Prostate gland (tissue), 2 donors: ENCODE results near the gene TREM2.

Source experiments
- POLR2A ChIP-seq: fragments of 450-650 bp; IDR thresholded peaks from one replicate; pipeline ENCODE4 v1.6.1; 2016; ENCODE audit warnings: antibody characterized with exemption, mild to moderate bottlenecking
- POLR2AphosphoS5 ChIP-seq: sonication (generic); formaldehyde crosslinking; IDR thresholded peaks from one replicate; pipeline ENCODE4 v1.6.1; 2017; ENCODE audit warnings: antibody characterized with exemption
- TF ChIP-seq, protein P1 (sequence below), 4 experiments: fragments of 200-600 bp in 2 of 4; fragments of 450-650 bp in 2 of 4; sonication (generic) in 2 of 4; IDR thresholded peaks; 1 replicate in 3 of 4; 2 replicates in 1 of 4; pipeline ENCODE4 v1.5.1; 2016 to 2019; ENCODE audit warnings: antibody characterized with exemption in 4 of 4, mild to moderate bottlenecking in 2 of 4, moderate library complexity in 2 of 4

DNA sequence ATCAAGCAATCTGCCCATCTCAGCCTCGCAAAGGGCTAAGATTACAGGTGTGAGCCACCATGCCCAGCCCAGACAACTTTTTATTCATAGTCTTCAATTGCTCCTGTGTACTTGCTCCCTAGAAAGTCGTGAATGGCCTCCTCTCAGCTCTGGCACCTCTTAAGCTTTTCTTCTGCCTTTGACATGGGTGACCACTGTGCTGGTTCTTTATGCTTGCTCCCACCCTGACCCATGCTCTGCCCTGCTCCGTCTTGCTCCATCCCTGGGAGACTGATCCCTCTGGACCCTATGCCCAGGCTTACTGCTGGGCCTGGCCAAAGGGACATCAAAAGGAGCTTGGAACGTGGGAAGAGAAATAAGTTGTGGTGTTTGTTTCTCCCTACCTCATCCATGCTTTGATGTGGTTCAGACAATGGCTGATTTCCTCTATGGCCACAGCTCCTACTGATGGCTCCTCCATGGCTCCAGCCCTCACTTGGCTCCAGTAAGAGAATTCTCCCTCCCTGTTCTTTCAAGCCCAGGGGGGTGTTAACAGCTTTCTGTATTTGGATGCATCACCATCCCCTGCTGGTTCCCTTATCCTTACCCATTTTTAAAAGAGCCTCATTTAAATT, 7.7 kb upstream of the TREM2 start:
- TF ChIP-seq, protein P1, sequence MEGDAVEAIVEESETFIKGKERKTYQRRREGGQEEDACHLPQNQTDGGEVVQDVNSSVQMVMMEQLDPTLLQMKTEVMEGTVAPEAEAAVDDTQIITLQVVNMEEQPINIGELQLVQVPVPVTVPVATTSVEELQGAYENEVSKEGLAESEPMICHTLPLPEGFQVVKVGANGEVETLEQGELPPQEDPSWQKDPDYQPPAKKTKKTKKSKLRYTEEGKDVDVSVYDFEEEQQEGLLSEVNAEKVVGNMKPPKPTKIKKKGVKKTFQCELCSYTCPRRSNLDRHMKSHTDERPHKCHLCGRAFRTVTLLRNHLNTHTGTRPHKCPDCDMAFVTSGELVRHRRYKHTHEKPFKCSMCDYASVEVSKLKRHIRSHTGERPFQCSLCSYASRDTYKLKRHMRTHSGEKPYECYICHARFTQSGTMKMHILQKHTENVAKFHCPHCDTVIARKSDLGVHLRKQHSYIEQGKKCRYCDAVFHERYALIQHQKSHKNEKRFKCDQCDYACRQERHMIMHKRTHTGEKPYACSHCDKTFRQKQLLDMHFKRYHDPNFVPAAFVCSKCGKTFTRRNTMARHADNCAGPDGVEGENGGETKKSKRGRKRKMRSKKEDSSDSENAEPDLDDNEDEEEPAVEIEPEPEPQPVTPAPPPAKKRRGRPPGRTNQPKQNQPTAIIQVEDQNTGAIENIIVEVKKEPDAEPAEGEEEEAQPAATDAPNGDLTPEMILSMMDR (IDR thresholded peaks at IDR 0.05): no peak
- no peak for TF ChIP-seq POLR2AphosphoS5
- TF ChIP-seq POLR2A: no peak
